GM12873 (cell line): ENCODE results near the gene TRIOBP.

ENCODE experiments used
- CTCF ChIP-seq: IDR thresholded peaks from 2 replicates; pipeline ENCODE4 v1.5.1; 2012; ENCODE audit warnings: low read depth, mild to moderate bottlenecking, moderate library complexity, low read length, control low read depth; ENCODE audit not compliant: insufficient read depth; ENCODE audit errors: missing control alignments

Gene TRIOBP

GRCh38 chr22:37680191-37680851 is 16.5 kb upstream of the TRIOBP start:
- TF ChIP-seq CTCF, result no peak

GRCh38 chr22:37681001-37681424 is 15.8 kb upstream of the TRIOBP start:
- no peak for TF ChIP-seq CTCF

GRCh38 chr22:37681556-37682049 is 15.2 kb upstream of the TRIOBP start:
- TF ChIP-seq CTCF, result peak; percentile 97

DNA sequence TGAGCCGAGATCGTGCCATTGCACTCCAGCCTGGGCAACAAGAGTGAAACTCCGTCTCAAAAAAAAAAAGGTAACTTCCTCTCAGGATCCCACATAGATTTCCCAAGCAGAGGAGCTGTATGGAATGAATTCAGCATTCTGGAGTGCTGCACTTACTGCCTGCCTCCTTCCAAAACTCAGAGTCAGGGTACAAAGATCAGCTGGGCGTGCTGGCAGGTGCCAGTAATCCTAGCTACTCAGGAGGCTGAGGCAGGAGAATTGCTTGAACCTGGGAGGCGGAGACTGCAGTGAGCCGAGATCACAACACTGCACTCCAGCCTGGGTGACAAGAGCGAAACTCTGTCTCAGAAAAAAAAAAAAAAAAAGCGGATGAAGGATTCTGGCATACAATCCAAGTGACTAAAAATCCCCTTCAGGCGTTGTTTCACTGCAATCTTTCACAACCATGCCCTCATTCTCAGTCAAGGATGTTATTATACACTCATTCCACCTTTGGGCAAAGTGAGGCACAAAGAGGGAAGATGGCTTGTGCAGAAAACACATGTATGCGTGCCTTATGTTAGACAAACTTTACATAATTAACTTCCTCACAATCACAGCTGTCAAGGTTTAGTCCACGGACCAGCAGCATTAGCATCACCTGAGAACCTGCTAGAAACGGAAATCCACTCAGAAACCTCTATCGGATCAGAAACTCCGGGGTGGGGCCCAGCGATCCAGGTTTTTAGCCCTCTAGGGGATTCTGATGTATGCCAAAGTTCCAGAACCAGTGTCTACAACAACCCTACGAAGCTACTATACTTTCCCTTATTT is 11.8 kb upstream of the TRIOBP start:
- no peak for TF ChIP-seq CTCF

GRCh38 chr22:37686002-37686982 is 10.6 kb upstream of the TRIOBP start, which contains the start of gene NOL12:
Gene NOL12 (plus strand): TSS chr22:37686343. CDS start chr22:37686393, 50 bp downstream.
- TF ChIP-seq CTCF, result no peak

DNA sequence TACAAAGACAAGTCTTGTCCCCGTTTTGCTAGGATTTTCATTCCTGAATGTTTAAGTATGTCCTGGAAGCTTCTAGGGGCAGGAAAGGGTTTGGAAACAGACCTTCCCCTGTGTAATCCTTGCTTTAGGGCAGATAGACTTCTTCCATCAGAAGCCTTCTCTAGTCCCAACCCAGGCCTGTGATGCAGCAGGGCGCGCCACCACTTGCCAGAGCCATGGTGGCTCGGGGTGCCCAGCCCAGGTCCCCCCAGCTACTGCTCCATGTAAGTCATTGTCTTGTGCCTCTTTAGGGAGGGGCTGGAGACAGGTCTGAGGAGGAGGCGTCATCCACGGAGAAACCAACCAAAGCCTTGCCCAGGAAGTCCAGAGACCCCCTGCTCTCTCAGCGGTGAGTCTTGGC is 6.4 kb upstream of the TRIOBP start:
- TF ChIP-seq CTCF, result no peak
